GM18502 (cell line): ENCODE results near the gene AEBP1.

Source experiments
- ATAC-seq: cut with Tn5 transposase; IDR thresholded peaks from one replicate; pipeline ENCODE4 v1.9.1; 2021; ENCODE audit warnings: mild to moderate bottlenecking; ENCODE audit not compliant: unreplicated experiment, poor library complexity

Gene AEBP1

DNA sequence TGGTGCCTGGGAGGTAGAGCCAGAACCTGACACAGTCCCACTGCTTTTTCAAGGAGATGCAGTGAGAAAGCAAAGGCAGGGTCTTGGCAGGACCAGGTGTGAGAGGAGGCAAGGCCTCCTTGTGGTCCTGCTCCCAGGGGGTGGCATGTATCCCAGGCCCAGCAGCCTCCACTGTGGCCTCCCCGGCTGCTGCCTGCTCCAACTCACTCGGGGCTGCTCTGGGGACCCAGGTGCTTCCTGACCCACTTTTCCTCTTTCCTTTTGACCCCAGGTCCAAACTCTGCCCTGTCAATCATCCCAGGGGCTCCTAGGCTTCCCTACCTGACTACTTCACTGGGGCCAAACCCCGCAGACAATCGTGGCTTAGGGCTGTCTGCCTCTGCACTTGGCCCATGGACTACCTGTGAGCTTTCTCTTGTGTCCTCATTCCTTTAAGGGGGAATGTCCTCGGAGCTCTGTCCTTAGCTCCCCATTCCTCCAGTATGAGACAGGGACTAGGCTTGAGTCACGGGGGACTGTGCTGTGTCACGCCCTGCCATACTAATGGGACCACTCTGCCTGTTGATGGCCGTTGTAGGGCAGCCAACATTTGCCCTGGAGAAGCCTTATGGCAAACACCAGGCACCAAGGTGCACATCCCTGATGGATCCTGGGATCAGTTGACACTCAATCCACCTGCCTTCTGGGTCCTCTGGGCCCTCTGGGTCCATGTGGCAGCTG is 1.1 kb upstream of the AEBP1 start:
- no peak for ATAC-seq

GRCh38 chr7:44103566-44103922 is 601 bp upstream of the AEBP1 start:
- ATAC-seq, result no peak

GRCh38 chr7:44104860-44105771 is 971 bp downstream of the AEBP1 start:
- no peak for ATAC-seq

DNA sequence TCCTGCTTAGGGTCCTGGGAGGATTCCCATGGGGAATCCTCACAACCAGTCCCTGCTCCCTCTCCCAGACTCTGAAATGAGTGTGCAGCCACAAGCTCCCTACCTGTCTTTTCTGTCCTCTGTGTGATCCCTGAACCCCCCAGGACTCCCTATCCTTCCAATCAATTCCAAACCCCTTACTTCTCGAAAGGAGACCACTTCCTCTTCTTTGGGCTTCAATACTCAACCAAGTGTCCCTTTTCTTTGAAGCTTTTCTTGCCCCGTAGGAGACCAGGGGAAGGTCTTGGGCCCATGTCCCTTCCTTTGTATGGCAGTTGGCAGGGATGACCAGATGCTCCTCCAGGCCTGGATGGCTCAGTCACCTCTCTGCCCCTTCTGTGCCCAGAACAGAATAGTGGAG is 1.7 kb downstream of the AEBP1 start:
- no peak for ATAC-seq

DNA sequence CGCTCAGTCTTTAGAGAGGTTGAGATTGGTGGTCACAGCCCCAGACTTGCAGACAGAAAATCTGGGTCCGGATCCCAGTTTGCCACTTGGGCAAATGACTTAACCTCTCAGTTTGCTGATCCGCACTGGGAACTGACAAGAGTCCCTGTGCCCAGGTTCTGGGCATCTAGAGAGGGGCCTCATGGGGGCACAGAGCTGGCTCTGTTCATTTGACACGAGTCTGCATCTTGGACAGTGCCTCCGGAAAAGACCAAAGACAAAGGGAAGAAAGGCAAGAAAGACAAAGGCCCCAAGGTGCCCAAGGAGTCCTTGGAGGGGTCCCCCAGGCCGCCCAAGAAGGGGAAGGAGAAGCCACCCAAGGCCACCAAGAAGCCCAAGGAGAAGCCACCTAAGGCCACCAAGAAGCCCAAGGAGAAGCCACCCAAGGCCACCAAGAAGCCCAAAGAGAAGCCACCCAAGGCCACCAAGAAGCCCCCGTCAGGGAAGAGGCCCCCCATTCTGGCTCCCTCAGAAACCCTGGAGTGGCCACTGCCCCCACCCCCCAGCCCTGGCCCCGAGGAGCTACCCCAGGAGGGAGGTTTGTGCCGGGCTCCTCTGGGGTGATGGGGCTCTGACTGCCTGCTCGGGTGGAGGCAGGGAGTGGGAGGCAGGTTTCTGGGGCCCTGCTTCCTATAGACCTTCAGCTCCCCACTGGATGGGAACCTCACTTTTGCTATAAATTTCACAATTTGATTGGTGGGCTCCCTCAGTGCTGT is 2.3 kb downstream of the AEBP1 start:
- no peak for ATAC-seq

DNA sequence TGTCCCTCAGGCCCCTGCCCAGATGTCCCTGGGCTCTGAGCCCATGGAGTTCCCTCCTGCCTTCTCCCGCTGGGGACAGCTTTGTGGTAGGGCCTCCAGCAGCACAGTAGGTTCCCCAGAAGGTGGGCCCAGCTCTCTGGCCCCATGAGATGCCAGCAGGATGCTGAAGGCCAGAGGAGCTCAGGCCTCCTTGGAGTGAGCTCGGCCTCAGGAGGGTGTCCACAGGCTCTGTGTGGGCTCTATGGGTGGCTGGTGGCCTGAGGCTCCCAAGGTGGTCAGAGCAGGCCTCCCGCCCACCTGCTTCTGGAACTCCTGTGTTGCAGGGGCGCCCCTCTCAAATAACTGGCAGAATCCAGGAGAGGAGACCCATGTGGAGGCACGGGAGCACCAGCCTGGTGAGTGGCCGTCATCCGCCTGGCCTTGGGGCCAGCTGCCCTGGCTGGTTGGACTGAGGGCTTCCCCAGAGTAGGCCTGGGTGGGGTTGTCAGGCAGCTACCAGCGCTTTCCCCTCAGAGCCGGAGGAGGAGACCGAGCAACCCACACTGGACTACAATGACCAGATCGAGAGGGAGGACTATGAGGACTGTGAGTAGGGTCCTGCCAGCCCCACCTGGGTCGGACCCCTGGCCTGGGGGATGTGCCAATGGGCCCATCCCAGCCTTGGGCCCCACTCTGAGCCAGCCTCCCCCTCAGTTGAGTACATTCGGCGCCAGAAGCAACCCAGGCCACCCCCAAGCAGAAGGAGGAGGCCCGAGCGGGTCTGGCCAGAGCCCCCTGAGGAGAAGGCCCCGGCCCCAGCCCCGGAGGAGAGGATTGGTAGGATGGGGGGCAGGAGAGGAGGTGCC is 3.2 kb downstream of the AEBP1 start:
- no peak for ATAC-seq

DNA sequence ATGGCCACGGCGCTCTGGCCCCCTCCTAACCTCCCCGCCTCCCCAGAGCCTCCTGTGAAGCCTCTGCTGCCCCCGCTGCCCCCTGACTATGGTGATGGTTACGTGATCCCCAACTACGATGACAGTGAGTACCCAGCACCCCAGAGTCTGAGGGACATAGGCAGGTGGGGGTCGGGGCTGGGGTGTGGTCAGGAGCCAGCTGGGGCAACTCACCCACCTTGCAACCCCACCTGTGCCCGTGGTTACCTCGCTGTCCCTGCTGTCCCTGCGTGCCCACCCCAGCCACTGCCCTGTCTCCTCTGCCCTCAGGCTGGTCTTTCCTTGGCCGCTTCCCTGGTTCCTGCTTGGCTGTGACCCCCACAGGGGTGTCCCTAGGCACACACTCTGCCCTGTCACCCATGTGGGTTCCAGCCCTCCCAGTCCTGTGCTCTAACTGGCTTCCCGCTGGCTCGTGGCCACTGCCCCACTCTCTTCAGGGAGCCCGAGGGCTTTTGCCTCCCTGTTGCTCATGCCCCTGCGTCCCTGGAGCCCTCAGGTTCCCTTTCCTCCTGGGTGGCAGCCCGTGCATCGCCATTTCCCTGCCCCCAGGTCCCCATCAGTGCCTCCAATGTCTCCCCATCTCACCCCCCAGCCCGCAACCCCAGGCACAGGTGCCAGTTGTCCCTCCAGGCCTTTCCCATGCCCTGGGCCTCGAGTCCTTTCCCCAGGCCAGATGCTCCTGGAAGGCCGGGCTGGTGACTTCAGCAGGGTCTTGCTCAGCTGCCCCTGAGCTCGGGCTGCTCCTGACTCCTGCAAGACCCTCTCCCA is 4.0 kb downstream of the AEBP1 start:
- no peak for ATAC-seq

GRCh38 chr7:44108768-44109750 is 4.9 kb downstream of the AEBP1 start:
- ATAC-seq, result no peak

- no peak for ATAC-seq
Measured at GRCh38 chr7:44109991-44110390, 5.8 kb downstream of the AEBP1 start.

DNA sequence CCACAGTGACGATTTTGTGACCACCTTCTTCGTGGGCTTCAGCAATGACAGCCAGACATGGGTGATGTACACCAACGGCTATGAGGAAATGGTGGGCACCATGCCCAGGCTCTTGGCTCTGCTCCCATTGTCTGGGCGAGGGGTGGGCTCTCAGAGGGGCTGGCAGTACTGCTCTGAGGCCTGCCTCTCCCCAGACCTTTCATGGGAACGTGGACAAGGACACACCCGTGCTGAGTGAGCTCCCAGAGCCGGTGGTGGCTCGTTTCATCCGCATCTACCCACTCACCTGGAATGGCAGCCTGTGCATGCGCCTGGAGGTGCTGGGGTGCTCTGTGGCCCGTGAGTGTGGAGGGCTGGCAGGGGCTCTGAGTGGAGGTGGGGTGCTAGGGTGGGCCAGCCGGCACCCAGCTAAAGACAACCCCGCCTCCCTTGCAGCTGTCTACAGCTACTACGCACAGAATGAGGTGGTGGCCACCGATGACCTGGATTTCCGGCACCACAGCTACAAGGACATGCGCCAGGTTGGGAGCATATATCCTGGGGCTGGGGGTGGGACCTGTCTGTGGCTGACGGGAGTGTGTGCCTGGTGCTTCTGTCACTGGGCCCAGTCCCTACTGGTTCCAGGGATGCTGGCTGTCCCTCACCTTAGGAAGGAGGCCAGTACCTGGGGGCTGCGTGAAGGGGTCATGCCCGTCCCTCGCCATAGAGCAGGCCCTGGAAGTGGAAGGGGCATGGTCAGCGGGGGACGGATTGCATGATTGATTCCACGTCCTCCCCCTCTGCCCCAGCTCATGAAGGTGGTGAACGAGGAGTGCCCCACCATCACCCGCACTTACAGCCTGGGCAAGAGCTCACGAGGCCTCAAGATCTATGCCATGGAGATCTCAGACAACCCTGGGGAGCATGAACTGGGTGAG is 6.8 kb downstream of the AEBP1 start:
- no peak for ATAC-seq

DNA sequence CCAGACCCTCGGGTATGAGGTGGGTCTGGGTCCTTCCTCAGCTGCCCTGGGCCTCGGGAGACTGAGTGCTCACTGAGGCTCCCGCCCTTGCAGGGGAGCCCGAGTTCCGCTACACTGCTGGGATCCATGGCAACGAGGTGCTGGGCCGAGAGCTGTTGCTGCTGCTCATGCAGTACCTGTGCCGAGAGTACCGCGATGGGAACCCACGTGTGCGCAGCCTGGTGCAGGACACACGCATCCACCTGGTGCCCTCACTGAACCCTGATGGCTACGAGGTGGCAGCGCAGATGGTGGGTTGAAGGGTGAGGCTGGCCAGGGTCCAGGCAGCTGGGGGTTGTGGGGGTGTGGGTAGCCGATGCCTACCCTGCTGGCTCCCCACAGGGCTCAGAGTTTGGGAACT is 7.6 kb downstream of the AEBP1 start:
- ATAC-seq, result no peak

DNA sequence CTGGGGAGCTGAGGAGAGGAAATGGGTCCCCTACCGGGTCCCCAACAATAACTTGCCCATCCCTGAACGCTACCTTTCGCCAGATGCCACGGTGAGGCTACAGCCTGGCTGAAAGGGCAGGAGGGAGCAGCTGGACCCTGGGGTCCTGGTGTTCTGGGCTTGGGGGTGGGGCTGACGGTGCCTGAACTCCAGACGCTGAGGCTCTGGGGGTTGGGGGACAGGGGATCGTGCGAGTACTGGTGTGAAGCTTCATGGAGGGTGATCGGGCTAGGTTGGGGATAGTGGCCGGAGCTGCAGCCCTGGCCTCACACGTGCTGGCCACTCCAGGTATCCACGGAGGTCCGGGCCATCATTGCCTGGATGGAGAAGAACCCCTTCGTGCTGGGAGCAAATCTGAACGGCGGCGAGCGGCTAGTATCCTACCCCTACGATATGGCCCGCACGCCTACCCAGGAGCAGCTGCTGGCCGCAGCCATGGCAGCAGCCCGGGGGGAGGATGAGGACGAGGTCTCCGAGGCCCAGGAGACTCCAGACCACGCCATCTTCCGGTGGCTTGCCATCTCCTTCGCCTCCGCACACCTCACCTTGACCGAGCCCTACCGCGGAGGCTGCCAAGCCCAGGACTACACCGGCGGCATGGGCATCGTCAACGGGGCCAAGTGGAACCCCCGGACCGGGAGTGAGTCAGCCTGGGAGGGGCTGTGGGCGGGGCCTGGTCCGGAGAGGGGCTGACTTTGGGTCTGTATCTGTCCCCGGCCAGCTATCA is 8.3 kb downstream of the AEBP1 start:
- no peak for ATAC-seq

DNA sequence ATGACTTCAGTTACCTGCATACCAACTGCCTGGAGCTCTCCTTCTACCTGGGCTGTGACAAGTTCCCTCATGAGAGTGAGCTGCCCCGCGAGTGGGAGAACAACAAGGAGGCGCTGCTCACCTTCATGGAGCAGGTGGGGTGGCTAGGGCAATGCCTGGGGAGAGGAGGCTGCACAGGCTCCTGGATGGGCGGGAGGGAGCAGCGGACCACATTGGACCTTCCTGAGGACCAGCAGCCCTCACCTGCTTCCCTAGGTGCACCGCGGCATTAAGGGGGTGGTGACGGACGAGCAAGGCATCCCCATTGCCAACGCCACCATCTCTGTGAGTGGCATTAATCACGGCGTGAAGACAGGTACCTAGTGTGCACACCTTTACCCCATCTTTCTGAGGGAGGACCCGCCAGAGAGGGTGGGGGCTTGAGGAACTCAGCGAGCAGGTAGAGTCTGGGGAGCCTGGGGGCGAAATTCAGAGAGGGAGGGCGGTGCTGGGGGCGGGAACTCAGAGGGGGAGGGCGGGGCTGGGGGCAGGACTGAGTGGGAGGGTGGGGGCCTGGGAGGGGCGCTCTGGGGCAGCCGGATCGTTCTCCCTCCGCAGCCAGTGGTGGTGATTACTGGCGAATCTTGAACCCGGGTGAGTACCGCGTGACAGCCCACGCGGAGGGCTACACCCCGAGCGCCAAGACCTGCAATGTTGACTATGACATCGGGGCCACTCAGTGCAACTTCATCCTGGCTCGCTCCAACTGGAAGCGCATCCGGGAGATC is 9.0 kb downstream of the AEBP1 start:
- no peak for ATAC-seq

DNA sequence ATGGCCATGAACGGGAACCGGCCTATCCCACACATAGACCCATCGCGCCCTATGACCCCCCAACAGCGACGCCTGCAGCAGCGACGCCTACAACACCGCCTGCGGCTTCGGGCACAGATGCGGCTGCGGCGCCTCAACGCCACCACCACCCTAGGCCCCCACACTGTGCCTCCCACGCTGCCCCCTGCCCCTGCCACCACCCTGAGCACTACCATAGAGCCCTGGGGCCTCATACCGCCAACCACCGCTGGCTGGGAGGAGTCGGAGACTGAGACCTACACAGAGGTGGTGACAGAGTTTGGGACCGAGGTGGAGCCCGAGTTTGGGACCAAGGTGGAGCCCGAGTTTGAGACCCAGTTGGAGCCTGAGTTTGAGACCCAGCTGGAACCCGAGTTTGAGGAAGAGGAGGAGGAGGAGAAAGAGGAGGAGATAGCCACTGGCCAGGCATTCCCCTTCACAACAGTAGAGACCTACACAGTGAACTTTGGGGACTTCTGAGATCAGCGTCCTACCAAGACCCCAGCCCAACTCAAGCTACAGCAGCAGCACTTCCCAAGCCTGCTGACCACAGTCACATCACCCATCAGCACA is 9.7 kb downstream of the AEBP1 start:
- ATAC-seq, result no peak

- ATAC-seq, result no peak
Measured at GRCh38 chr7:44114586-44115310, 10.6 kb downstream of the AEBP1 start.
